Gastrocnemius medialis (tissue), 4 donors: ENCODE data around the gene CASS4. TPM values are rescaled to one million over a fixed set of nuclear protein-coding genes. Genes with fewer than 3 reads are reported as not detected.

Source experiments
- ATAC-seq, 2 donors: fragments of 150-250 bp; one replicate each; pipeline ENCODE4 v1.9.1; 2016
- DNase-seq, 2 donors: peaks; one replicate each; pipeline ENCODE4 v3.0.0-alpha.2; 2019
- H3K27ac ChIP-seq, 4 donors: fragments of 200-600 bp; sonication (generic); 1 replicate in 1 of 4; 2 replicates in 3 of 4; pipeline ENCODE4 v1.5.1; 2016 to 2018; ENCODE audit warnings: mild to moderate bottlenecking in 2 of 4, moderate library complexity in 1 of 4
- H3K27me3 ChIP-seq, 3 donors: fragments of 200-600 bp; sonication (generic) in 2 of 3; 1 replicate in 1 of 3; 2 replicates in 2 of 3; pipeline versions ENCODE4 v1.5.1 to v1.6.0; 2016 to 2019; ENCODE audit warnings: mild to moderate bottlenecking in 1 of 3, moderate library complexity in 1 of 3
- H3K36me3 ChIP-seq, 2 donors: fragments of 200-600 bp; sonication (generic) in 1 of 2; one replicate each; pipeline ENCODE4 v1.5.1; 2017 to 2018
- H3K4me1 ChIP-seq, 2 donors: fragments of 200-600 bp; sonication (generic) in 1 of 2; one replicate each; pipeline ENCODE4 v1.5.1; 2016 to 2017; ENCODE audit warnings: mild to moderate bottlenecking in 2 of 2
- H3K4me3 ChIP-seq, 4 donors: fragments of 200-600 bp; sonication (generic) in 3 of 4; 1 replicate in 1 of 4; 2 replicates in 3 of 4; pipeline ENCODE4 v1.5.1; 2016 to 2019; ENCODE audit warnings: mild to moderate bottlenecking in 2 of 4
- H3K9me3 ChIP-seq, 3 donors: fragments of 200-600 bp; sonication (generic) in 2 of 3; 1 replicate in 1 of 3; 2 replicates in 2 of 3; pipeline ENCODE4 v1.5.1; 2016 to 2019
- POLR2A ChIP-seq, 2 donors: fragments of 450-650 bp; IDR thresholded peaks; one replicate each; pipeline ENCODE4 v1.6.1; 2017; ENCODE audit warnings: antibody characterized with exemption in 2 of 2, mild to moderate bottlenecking in 2 of 2, moderate library complexity in 2 of 2
- in situ Hi-C, 4 donors: fragments of 200-750 bp; cut with MboI; loops; one replicate each; pipeline versions ENCODE4 v1.15.0 to v1.8.0; 2017; ENCODE audit warnings: low sequenced_read_pairs in 4 of 4
- intact Hi-C: fragments of 100-400 bp; cut with DNase I; formaldehyde crosslinking; loops from one replicate; pipeline ENCODE4 v1.15.1; 2023; ENCODE audit warnings: low total_unique reads
- total RNA-seq, 4 donors: library from RNA; depleted of rRNA; stranded (reverse); fragments of >200 nt; gene quantifications; one replicate each; pipeline versions ENCODE4 v1.1.0 to v1.2.3, GENCODE V29; 2016
- TF ChIP-seq, protein P1 (sequence below), 5 experiments: fragments of 450-650 bp in 3 of 5; fragments of 200-600 bp in 2 of 5; sonication (generic) in 2 of 5; IDR thresholded peaks in 4 of 5; conservative IDR thresholded peaks in 1 of 5; 1 replicate in 4 of 5; 2 replicates in 1 of 5; pipeline ENCODE4 v1.5.1; 2016 to 2019; ENCODE audit warnings: antibody characterized with exemption in 5 of 5, mild to moderate bottlenecking in 3 of 5, moderate library complexity in 3 of 5

CASS4 gene
- total RNA-seq, 4 donors from 2014 or later, result 0.36 to 0.86 (median 0.72) TPM; not detected in 1

GRCh38 chr20:56391037-56391436 lies 21.0 kb upstream of the CASS4 start:
- intact Hi-C loops, result no loop called here

DNA sequence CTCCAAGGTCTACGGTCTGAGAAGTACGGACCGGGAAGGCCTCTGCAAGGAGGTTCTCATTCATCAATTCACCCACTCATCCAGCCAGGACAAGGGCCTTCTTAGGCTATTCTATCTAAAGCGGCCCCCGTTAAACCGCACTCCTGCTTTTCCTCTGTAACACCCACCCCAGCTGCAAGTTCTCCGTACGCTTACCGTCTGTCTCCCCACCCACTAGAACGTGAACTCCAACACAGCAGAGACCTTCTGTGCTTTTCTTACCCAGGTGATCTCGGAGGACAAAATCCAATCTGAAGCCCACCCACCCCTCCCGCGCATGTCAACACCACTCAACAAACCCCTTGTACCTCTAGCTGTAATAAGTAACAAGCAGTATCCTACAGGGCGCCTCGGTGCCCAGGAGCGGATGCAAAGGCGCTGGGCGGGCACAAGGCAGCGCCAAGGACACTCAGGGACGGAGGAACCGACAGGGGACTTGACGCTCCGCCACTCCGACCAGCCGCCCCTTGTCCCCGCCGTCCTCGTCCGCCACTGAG lies 20.4 kb upstream of the CASS4 start:
- Histone ChIP-seq H3K9me3 (no peaks in the 10 kb centered on the region), H3K4me3 (peak overlapping the region; percentile 82 to 97 (median 86)), H3K36me3 (peaks cover under 1 to 14% of the 10 kb centered on the region in 2 donors), H3K27ac (peak overlapping the region; percentile 86 to 94 (median 90)), H3K27me3 (no peaks in the 10 kb centered on the region), H3K4me1 (peaks cover 22 to 23% of the 10 kb centered on the region in 2 donors)
- DNase-seq (no peak), ATAC-seq (peak; percentile 42 to 55)
- intact Hi-C loops (loop anchor here (1.0 kb wide), 2 partner anchors 33 to 77 kb away; partner anchors contain the start of genes FAM210B and RTF2), in situ Hi-C loops (loop anchor here in 2 of 4 donors (10.0 to 25.0 kb wide), 2 partner anchors 83 to 1321 kb away; partner anchors contain the start of gene PMEPA1 (in 1 of the 2))
- TF ChIP-seq POLR2A (IDR thresholded peaks at IDR 0.05), result no peak
- TF ChIP-seq, protein P1, sequence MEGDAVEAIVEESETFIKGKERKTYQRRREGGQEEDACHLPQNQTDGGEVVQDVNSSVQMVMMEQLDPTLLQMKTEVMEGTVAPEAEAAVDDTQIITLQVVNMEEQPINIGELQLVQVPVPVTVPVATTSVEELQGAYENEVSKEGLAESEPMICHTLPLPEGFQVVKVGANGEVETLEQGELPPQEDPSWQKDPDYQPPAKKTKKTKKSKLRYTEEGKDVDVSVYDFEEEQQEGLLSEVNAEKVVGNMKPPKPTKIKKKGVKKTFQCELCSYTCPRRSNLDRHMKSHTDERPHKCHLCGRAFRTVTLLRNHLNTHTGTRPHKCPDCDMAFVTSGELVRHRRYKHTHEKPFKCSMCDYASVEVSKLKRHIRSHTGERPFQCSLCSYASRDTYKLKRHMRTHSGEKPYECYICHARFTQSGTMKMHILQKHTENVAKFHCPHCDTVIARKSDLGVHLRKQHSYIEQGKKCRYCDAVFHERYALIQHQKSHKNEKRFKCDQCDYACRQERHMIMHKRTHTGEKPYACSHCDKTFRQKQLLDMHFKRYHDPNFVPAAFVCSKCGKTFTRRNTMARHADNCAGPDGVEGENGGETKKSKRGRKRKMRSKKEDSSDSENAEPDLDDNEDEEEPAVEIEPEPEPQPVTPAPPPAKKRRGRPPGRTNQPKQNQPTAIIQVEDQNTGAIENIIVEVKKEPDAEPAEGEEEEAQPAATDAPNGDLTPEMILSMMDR (IDR thresholded peaks at IDR 0.05 in 4 of 5, conservative IDR thresholded peaks at IDR 0.05 in 1 of 5), result no peak

More at GRCh38 chr20:56391037-56391436, 21.0 kb upstream of the CASS4 start:
- H3K27me3 ChIP-seq, result no peaks in the 10 kb centered on the region
- H3K9me3 ChIP-seq, result no peaks in the 10 kb centered on the region
- TF ChIP-seq, protein P1 (IDR thresholded peaks at IDR 0.05 in 4 of 5, conservative IDR thresholded peaks at IDR 0.05 in 1 of 5), result no peak
- TF ChIP-seq POLR2A (IDR thresholded peaks at IDR 0.05), result no peak
- peak overlapping the region in 3 of 4 donors; percentile 82 to 88 (median 84) for H3K4me3 ChIP-seq
- DNase-seq, result no peak
- ATAC-seq, result no peak
- peaks cover 0 to 10% of the 10 kb centered on the region in 2 donors for H3K36me3 ChIP-seq
- H3K27ac ChIP-seq, result peak overlapping the region in 1 of 4 donors; percentile 86
- in situ Hi-C loops, result loop anchor here in 2 of 4 donors (10.0 to 25.0 kb wide), 2 partner anchors 84 to 1321 kb away; partner anchors contain the start of gene PMEPA1 (in 1 of the 2)
- H3K4me1 ChIP-seq, result peaks cover 22% of the 10 kb centered on the region in 2 donors

DNA sequence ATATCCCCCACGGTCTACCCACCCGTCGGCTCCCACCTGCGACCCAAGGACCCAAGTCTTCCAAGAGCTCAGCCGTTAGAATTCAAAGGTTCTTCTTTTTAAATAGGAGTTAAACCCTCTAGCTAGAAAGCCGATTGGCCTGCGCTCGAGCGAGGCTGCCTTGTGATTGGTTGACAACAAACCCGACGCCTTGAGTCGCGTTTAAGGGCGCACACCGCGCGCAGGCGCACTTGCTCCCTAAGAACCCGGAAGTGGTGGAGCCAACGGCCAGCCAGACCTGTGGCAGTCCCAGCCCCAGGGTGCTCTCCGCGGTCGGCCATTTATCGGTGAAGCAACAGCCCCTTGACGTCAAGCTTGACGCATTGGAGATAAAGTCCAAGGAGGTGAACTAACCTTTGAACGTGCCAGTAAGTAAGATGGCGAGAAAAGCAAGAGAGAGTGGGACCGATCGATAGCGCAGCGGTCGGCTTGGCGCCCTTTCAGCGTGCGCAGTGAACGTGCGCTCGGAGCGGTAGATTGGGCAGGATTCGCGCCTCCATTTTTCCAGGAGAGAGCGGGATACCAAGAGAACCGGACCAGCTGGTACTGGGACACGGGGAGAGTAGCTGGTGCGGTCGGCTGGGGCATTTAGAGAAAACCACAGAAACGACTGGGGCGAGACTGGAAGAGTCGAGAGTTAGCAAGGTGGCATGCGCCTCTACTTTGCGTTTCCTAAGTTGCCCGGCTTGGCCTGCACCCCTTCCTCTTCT lies 19.8 kb upstream of the CASS4 start, which contains the start of the genes AURKA and CSTF1:
TSS of gene AURKA (minus strand) at position 84 of the 749 bp plus-strand sequence. CDS start 4,018 bp downstream, outside the sequence.
TSS of gene CSTF1 (plus strand) at position 514 of the 749 bp plus-strand sequence. CDS start 2,908 bp downstream, outside the sequence.
- DNase-seq (peak; percentile 98 to 100), ATAC-seq (peak; percentile 96 to 98)
- Histone ChIP-seq H3K4me1 (peaks cover 22 to 23% of the 10 kb centered on the region in 2 donors), H3K36me3 (peaks cover 7 to 20% of the 10 kb centered on the region in 2 donors), H3K9me3 (no peaks in the 10 kb centered on the region), H3K27me3 (no peaks in the 10 kb centered on the region), H3K27ac (peak within 1 kb of the TSS; percentile 86 to 94 (median 90)), H3K4me3 (peak within 1 kb of the TSS; percentile 82 to 97 (median 86))
- in situ Hi-C loops (loop anchor here in 2 of 4 donors (10.0 to 25.0 kb wide), 2 partner anchors 82 to 1320 kb away; partner anchors contain the start of gene PMEPA1 (in 1 of the 2)), intact Hi-C loops (loop anchor here (1.0 kb wide), 2 partner anchors 34 to 76 kb away; partner anchors contain the start of genes FAM210B and RTF2)
- peak; percentile 37 to 52 for TF ChIP-seq POLR2A (IDR thresholded peaks at IDR 0.05)
- TF ChIP-seq, protein P1 (IDR thresholded peaks at IDR 0.05 in 4 of 5, conservative IDR thresholded peaks at IDR 0.05 in 1 of 5), result no peak

DNA sequence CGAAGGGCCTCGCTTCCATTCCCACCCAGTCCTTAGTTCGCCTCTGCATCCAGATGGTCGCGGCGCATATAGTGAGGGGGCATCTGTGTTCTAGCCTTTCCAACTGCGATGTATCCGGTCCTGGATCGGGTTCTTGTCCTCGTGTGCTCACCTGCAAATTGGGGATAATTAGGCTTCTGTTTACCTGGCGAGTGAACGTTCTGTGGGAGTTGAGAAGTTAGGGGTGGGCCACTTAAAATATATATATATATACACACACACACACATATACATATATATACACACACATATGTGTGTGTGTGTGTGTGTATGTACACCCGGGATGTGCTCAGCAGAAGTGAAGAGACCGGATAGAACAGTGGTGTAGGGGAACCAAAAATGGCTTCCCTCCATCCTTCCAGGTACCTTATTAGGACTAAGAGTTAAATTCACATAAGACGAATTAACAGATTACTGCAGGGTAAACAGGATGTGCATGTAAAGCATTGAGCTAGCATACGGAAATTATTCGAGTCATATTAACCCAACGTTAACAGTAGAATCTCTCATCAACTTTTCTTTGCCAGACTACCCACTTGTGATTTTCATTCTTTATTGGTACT lies 19.1 kb upstream of the CASS4 start:
- DNase-seq (no peak), ATAC-seq (no peak)
- intact Hi-C loops (loop anchor here (1.0 kb wide), 2 partner anchors 35 to 75 kb away; partner anchors contain the start of genes FAM210B and RTF2), in situ Hi-C loops (loop anchor here in 2 of 4 donors (10.0 to 25.0 kb wide), 2 partner anchors 82 to 1319 kb away; partner anchors contain the start of gene PMEPA1 (in 1 of the 2))
- H3K4me1 ChIP-seq, result peaks cover 22 to 23% of the 10 kb centered on the region in 2 donors
- peak overlapping the region; percentile 86 to 94 (median 90) for H3K27ac ChIP-seq
- H3K4me3 ChIP-seq, result peak overlapping the region; percentile 82 to 97 (median 86)
- no peaks in the 10 kb centered on the region for H3K27me3 ChIP-seq
- peaks cover 8 to 27% of the 10 kb centered on the region in 2 donors for H3K36me3 ChIP-seq
- no peaks in the 10 kb centered on the region for H3K9me3 ChIP-seq
- TF ChIP-seq, protein P1 (IDR thresholded peaks at IDR 0.05 in 4 of 5, conservative IDR thresholded peaks at IDR 0.05 in 1 of 5), result no peak
- TF ChIP-seq POLR2A (IDR thresholded peaks at IDR 0.05), result no peak
